Smooth muscle cell (in vitro differentiated cells): ENCODE data around the gene CHCT1. TPM values are rescaled to one million over a fixed set of nuclear protein-coding genes. Genes with fewer than 3 reads are reported as not detected.
"Not testable (repeated sequence)": the region's sequence is repeated elsewhere in the genome, so short reads cannot be mapped to it uniquely, and the experiment has no call there.

Source experiments
- DNase-seq: peaks from one replicate; lab custom pipeline; 2025; ENCODE audit not compliant: unreplicated experiment; lab: John Stamatoyannopoulos, UW
- H2AFZ ChIP-seq: fragments of 200-600 bp; sonication (generic); 2 replicates; pipeline ENCODE4 v1.6.0; 2016; ENCODE audit warnings: antibody characterized with exemption, low read depth, mild to moderate bottlenecking
- H3F3A ChIP-seq: fragments of 200-600 bp; sonication (generic); 2 replicates; pipeline ENCODE4 v1.6.0; 2017; ENCODE audit warnings: antibody characterized with exemption, low read depth
- H3K27ac ChIP-seq: fragments of 200-600 bp; sonication (generic); 2 replicates; pipeline ENCODE4 v1.5.1; 2016; ENCODE audit warnings: low read depth, mild to moderate bottlenecking
- H3K27me3 ChIP-seq: fragments of 200-600 bp; sonication (generic); 2 replicates; pipeline ENCODE4 v1.6.1; 2016; ENCODE audit warnings: low read depth, mild to moderate bottlenecking
- H3K36me3 ChIP-seq: fragments of 200-600 bp; sonication (generic); 2 replicates; pipeline ENCODE4 v1.5.1; 2016; ENCODE audit warnings: low read depth
- H3K4me1 ChIP-seq: fragments of 200-600 bp; sonication (generic); 2 replicates; pipeline ENCODE4 v1.5.1; 2016; ENCODE audit warnings: low read depth
- H3K4me2 ChIP-seq: fragments of 200-600 bp; sonication (generic); 2 replicates; pipeline ENCODE4 v1.6.0; 2016; ENCODE audit warnings: mild to moderate bottlenecking
- H3K4me3 ChIP-seq: fragments of 200-600 bp; sonication (generic); 2 replicates; pipeline ENCODE4 v1.5.1; 2016; ENCODE audit warnings: mild to moderate bottlenecking
- H3K79me2 ChIP-seq: fragments of 200-600 bp; sonication (generic); 2 replicates; pipeline ENCODE4 v1.6.0; 2016; ENCODE audit warnings: low read depth, mild to moderate bottlenecking
- H3K9ac ChIP-seq: fragments of 200-600 bp; sonication (generic); 2 replicates; pipeline ENCODE4 v1.6.0; 2016; ENCODE audit warnings: low read depth
- H3K9me3 ChIP-seq: fragments of 200-600 bp; sonication (generic); replicated peaks from 2 replicates; pipeline ENCODE4 v1.5.1; 2016; ENCODE audit warnings: low read depth
- H4K20me1 ChIP-seq: fragments of 200-600 bp; sonication (generic); 2 replicates; pipeline ENCODE4 v1.6.0; 2016; ENCODE audit warnings: low read depth
- WGBS: methylation state at CpG from one replicate; pipeline ENCODE4 v1.1.7; 2016; ENCODE audit warnings: low lambda C conversion rate; 5-methylcytosine and 5-hydroxymethylcytosine counted together
- polyA plus RNA-seq: library from polyadenylated mRNA; unstranded; fragments of >200 nt; fragmentation: Nextera tagmentation; extraction: Ambion mirVana; gene quantifications from 2 replicates; pipeline ENCODE4 v1.2.1, GENCODE V29; 2016
- total RNA-seq: library from RNA; depleted of rRNA; stranded (reverse); fragments of >200 nt; gene quantifications from 2 replicates; pipeline ENCODE4 v1.2.3, GENCODE V29; 2014
- TF ChIP-seq, protein P1 (sequence below): fragments of 200-600 bp; sonication (generic); IDR thresholded peaks from 2 replicates; pipeline ENCODE4 v1.5.1; 2017; ENCODE audit warnings: borderline replicate concordance, mild to moderate bottlenecking, antibody characterized with exemption; ENCODE audit not compliant: insufficient read depth, poor library complexity, severe bottlenecking

Gene CHCT1
- total and polyA plus RNA-seq, 2 experiments from 2014 or later = not detected

- WGBS = 95% methylated on average over 3 of the region's 3 CpGs
- DNase-seq = no peak
- Histone ChIP-seq H3K27ac (no peak overlapping the region), H3K36me3 (no peaks in the 10 kb centered on the region), H3F3A (no peaks in the 10 kb centered on the region), H3K4me1 (no peaks in the 10 kb centered on the region), H3K4me3 (no peak overlapping the region), H3K27me3 (no peaks in the 10 kb centered on the region), H3K4me2 (no peak overlapping the region), H3K79me2 (no peaks in the 10 kb centered on the region), H3K9ac (no peak overlapping the region), H2AFZ (no peak overlapping the region), H4K20me1 (no peaks in the 10 kb centered on the region), H3K9me3 (no peaks in the 10 kb centered on the region)
- TF ChIP-seq, protein P1, sequence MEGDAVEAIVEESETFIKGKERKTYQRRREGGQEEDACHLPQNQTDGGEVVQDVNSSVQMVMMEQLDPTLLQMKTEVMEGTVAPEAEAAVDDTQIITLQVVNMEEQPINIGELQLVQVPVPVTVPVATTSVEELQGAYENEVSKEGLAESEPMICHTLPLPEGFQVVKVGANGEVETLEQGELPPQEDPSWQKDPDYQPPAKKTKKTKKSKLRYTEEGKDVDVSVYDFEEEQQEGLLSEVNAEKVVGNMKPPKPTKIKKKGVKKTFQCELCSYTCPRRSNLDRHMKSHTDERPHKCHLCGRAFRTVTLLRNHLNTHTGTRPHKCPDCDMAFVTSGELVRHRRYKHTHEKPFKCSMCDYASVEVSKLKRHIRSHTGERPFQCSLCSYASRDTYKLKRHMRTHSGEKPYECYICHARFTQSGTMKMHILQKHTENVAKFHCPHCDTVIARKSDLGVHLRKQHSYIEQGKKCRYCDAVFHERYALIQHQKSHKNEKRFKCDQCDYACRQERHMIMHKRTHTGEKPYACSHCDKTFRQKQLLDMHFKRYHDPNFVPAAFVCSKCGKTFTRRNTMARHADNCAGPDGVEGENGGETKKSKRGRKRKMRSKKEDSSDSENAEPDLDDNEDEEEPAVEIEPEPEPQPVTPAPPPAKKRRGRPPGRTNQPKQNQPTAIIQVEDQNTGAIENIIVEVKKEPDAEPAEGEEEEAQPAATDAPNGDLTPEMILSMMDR = no peak
These were observed 1.6 kb downstream of the CHCT1 start for GRCh38 chr17:60423865-60424264.

DNA sequence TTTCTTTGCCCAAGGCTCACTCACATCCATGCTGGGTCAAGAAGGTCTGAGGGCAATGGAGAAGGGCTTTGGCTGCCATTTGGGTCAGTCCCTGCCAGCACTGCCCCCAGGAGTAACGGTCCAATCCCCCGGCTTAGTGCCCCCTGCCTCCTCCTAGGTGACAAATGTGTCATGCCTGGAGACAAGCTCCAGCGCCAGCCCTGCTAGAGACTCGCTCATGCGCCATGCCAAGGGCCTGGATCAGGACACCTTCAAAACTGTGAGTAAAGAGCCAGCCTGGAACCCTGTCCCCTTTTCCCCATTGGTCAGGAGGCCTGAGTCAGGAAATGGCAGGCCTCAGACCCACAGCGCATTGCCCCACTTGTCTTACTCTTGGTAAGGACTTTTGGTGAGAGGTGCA is 3.3 kb downstream of the CHCT1 start:
- no peak overlapping the region for H3K4me2 ChIP-seq
- WGBS = 95% methylated on average over 6 of the region's 6 CpGs
- no peaks in the 10 kb centered on the region for H3F3A ChIP-seq
- H3K4me1 ChIP-seq = no peaks in the 10 kb centered on the region
- no peak overlapping the region for H3K27ac ChIP-seq
- H3K9me3 ChIP-seq = no peaks in the 10 kb centered on the region
- H2AFZ ChIP-seq = no peak overlapping the region
- no peaks in the 10 kb centered on the region for H3K27me3 ChIP-seq
- H3K36me3 ChIP-seq = no peaks in the 10 kb centered on the region
- no peaks in the 10 kb centered on the region for H4K20me1 ChIP-seq
- no peak overlapping the region for H3K9ac ChIP-seq
- no peaks in the 10 kb centered on the region for H3K79me2 ChIP-seq
- no peak for DNase-seq
- TF ChIP-seq, protein P1 = no peak
- no peak overlapping the region for H3K4me3 ChIP-seq

GRCh38 chr17:60426596-60426995 is 4.3 kb downstream of the CHCT1 start:
- no peak overlapping the region for H3K9ac ChIP-seq
- H3K9me3 ChIP-seq = no peaks in the 10 kb centered on the region
- H3K79me2 ChIP-seq = no peaks in the 10 kb centered on the region
- DNase-seq = no peak
- no peak overlapping the region for H2AFZ ChIP-seq
- no peak overlapping the region for H3K27ac ChIP-seq
- H4K20me1 ChIP-seq = no peaks in the 10 kb centered on the region
- H3K4me2 ChIP-seq = no peak overlapping the region
- TF ChIP-seq, protein P1 = no peak
- 92% methylated on average over 10 of the region's 10 CpGs for WGBS
- no peaks in the 10 kb centered on the region for H3F3A ChIP-seq
- no peak overlapping the region for H3K4me3 ChIP-seq
- no peaks in the 10 kb centered on the region for H3K4me1 ChIP-seq
- H3K36me3 ChIP-seq = no peaks in the 10 kb centered on the region
- H3K27me3 ChIP-seq = no peaks in the 10 kb centered on the region

- not testable (repeated sequence) for H3K9me3 ChIP-seq, H3K36me3 ChIP-seq, H3K27me3 ChIP-seq, H3F3A ChIP-seq, H4K20me1 ChIP-seq, H3K4me1 ChIP-seq, H3K4me3 ChIP-seq, H3K79me2 ChIP-seq, H2AFZ ChIP-seq, DNase-seq, H3K9ac ChIP-seq, H3K27ac ChIP-seq, H3K4me2 ChIP-seq
- WGBS = 95% methylated on average over 6 of the region's 6 CpGs
These were observed 6.2 kb downstream of the CHCT1 start for GRCh38 chr17:60428491-60428890.

DNA sequence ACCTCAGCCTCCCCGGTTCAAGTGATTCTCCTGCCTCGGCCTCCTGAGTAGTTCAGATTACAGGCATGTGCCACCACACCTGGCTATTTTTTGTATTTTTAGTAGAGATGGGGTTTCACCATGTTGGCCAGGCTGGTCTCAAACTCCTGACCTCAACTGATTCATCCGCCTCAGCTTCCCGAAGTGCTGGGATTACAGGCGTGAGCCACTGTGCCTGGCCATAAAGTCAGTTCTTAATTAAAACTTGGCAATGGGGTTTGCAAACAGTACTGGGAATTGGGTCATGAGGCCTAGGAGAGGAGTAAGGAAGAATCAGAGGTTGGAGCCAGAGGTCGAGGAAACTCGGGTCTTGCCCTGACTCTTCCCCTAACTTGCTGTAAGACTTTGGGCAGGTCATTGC is 8.3 kb downstream of the CHCT1 start:
- not testable (repeated sequence) for H3K79me2 ChIP-seq, H4K20me1 ChIP-seq, H3K4me2 ChIP-seq, H3K9ac ChIP-seq, H3F3A ChIP-seq, H3K9me3 ChIP-seq, H3K4me1 ChIP-seq, H3K27me3 ChIP-seq, H2AFZ ChIP-seq, DNase-seq, H3K4me3 ChIP-seq, H3K36me3 ChIP-seq, H3K27ac ChIP-seq
- WGBS = 94% methylated on average over 7 of the region's 7 CpGs

- H3K36me3 ChIP-seq, H2AFZ ChIP-seq, H3K9me3 ChIP-seq, H3K79me2 ChIP-seq, H3K9ac ChIP-seq, H3K4me3 ChIP-seq, H3K27ac ChIP-seq, H3F3A ChIP-seq, DNase-seq, H3K4me2 ChIP-seq, H3K27me3 ChIP-seq, H4K20me1 ChIP-seq, H3K4me1 ChIP-seq: not testable (repeated sequence)
- 91% methylated on average over 4 of the region's 4 CpGs for WGBS
These were observed 11.0 kb downstream of the CHCT1 start for GRCh38 chr17:60433021-60433997.
